GM12878 (cell line): ENCODE measurements around the gene TXNRD1. TPM values are rescaled to one million over a fixed set of nuclear protein-coding genes. Genes with fewer than 3 reads are reported as not detected.

Experiments
- ATAC-seq: fragments of 200-7000 bp; cut with Tn5 transposase; 3 replicates; pipeline ENCODE4 v1.9.1; 2020; ENCODE audit warnings: mild to moderate bottlenecking, moderate library complexity
- BruUV-seq: library from RNA; stranded (reverse); fragments of 400-500 nt; replicated peaks from 2 replicates; lab custom pipeline; 2021; lab: Mats Ljungman, UMichigan
- CTCF ChIA-PET: fragments of 300-600 bp; sonication (Branson Sonifier 250); formaldehyde crosslinking; extraction: SDS; loops from one replicate; lab custom pipeline; 2021; ENCODE audit warnings: inconsistent platforms; lab: Yijun Ruan, JAX
- POLR2A ChIA-PET: fragments of 350-600 bp; formaldehyde crosslinking; extraction: SDS; loops from one replicate; lab custom pipeline; 2021; ENCODE audit warnings: inconsistent platforms; lab: Charles Lee
- RAD21 ChIA-PET: fragments of 300-600 bp; sonication (Branson Sonifier 250); formaldehyde crosslinking; loops from one replicate; lab custom pipeline; 2023; ENCODE audit warnings: antibody characterized with exemption; ENCODE audit not compliant: unreplicated experiment; lab: Charles Lee
- SMC1A ChIA-PET: fragments of 300-600 bp; sonication (Branson Sonifier 250); formaldehyde crosslinking; loops from one replicate; lab custom pipeline; 2023; ENCODE audit not compliant: unreplicated experiment, uncharacterized antibody; lab: Charles Lee
- DNase-seq: peaks from one replicate; pipeline ENCODE4 v3.0.0-alpha.2; 2011; ENCODE audit warnings: low read depth, low spot score
- FAIRE-seq: peaks from 3 replicates; lab custom pipeline; 2011; peaks lifted over from hg19 to GRCh38; lab: Jason Lieb, UNC
- H2AFZ ChIP-seq: 2 replicates; pipeline ENCODE4 v1.6.0; 2011; ENCODE audit warnings: low read depth, low read length, control low read depth; ENCODE audit not compliant: control insufficient read depth
- H3K27ac ChIP-seq: 2 replicates; pipeline ENCODE4 v1.5.1; 2011; ENCODE audit warnings: control low read depth; ENCODE audit not compliant: control insufficient read depth, insufficient read depth
- H3K27me3 ChIP-seq, 2 experiments: replicated peaks in 1 of 2; 2 replicates each; pipeline versions ENCODE4 v1.6.0 to v1.6.1; 2011; ENCODE audit warnings: low read length in 1 of 2; ENCODE audit not compliant: control insufficient read depth in 2 of 2, insufficient read depth in 2 of 2
- H3K36me3 ChIP-seq, 2 experiments: 2 replicates each; pipeline ENCODE4 v1.5.1; 2011; ENCODE audit warnings: low read length in 1 of 2; ENCODE audit not compliant: control insufficient read depth in 2 of 2, insufficient read depth in 2 of 2
- H3K4me1 ChIP-seq: 2 replicates; pipeline ENCODE4 v1.6.1; 2011; ENCODE audit warnings: mild to moderate bottlenecking, low read length, moderate library complexity, mixed read lengths; ENCODE audit not compliant: control insufficient read depth, insufficient read depth
- H3K4me2 ChIP-seq: 2 replicates; pipeline ENCODE4 v1.6.0; 2011; ENCODE audit warnings: control low read depth; ENCODE audit not compliant: control insufficient read depth, insufficient read depth
- H3K4me3 ChIP-seq: fragments of 200-600 bp; sonication (generic); 2 replicates; pipeline ENCODE4 v1.5.1; 2016
- H3K79me2 ChIP-seq: 2 replicates; pipeline ENCODE4 v1.6.0; 2011; ENCODE audit warnings: low read length; ENCODE audit not compliant: control insufficient read depth, insufficient read depth
- H3K9ac ChIP-seq: 2 replicates; pipeline ENCODE4 v1.8.0; 2011; ENCODE audit warnings: low read length, control low read depth, mixed read lengths; ENCODE audit not compliant: control insufficient read depth, insufficient read depth
- H3K9me3 ChIP-seq: replicated peaks from 3 replicates; pipeline ENCODE4 v1.5.1; 2011; ENCODE audit warnings: mild to moderate bottlenecking, low read length; ENCODE audit not compliant: control insufficient read depth, insufficient read depth
- H4K20me1 ChIP-seq: 2 replicates; pipeline ENCODE4 v1.6.0; 2011; ENCODE audit not compliant: control insufficient read depth, insufficient read depth
- BHLHE40 ChIP-seq, 2 experiments: fragments of 450-650 bp in 1 of 2; IDR thresholded peaks; 2 replicates each; pipeline ENCODE4 v1.6.1; 2011 to 2017; ENCODE audit warnings: low read depth in 2 of 2, borderline replicate concordance in 1 of 2, improper control_type of control experiment in 1 of 2, low read length in 1 of 2, mild to moderate bottlenecking in 1 of 2
- CEBPB ChIP-seq, 2 experiments: fragments of 150-350 bp in 1 of 2; IDR thresholded peaks; 2 replicates each; pipeline ENCODE4 v1.6.1; 2012 to 2014; ENCODE audit warnings: low read depth in 2 of 2, low read length in 2 of 2, borderline replicate concordance in 1 of 2, inconsistent platforms in 1 of 2
- POLR2AphosphoS5 ChIP-seq: IDR thresholded peaks from 2 replicates; pipeline ENCODE4 v1.6.1; 2011; ENCODE audit warnings: mild to moderate bottlenecking, low read length, inconsistent platforms
- PRDM15 ChIP-seq: fragments of 450-650 bp; formaldehyde crosslinking; IDR thresholded peaks from 2 replicates; pipeline ENCODE4 v1.4.0; 2020; ENCODE audit warnings: mild to moderate bottlenecking, moderate library complexity
- RB1 ChIP-seq: fragments of 450-650 bp; formaldehyde crosslinking; IDR thresholded peaks from 2 replicates; pipeline ENCODE4 v1.6.1; 2017; ENCODE audit warnings: mild to moderate bottlenecking, borderline replicate concordance
- RUNX3 ChIP-seq: IDR thresholded peaks from 2 replicates; pipeline ENCODE4 v1.6.1; 2012; ENCODE audit warnings: low read length, inconsistent platforms
- SIX5 ChIP-seq: IDR thresholded peaks from 2 replicates; pipeline ENCODE4 v1.6.1; 2011; ENCODE audit warnings: mild to moderate bottlenecking, low read depth, low read length, moderate library complexity; ENCODE audit not compliant: severe bottlenecking
- TCF12 ChIP-seq: IDR thresholded peaks from 2 replicates; pipeline ENCODE4 v1.6.1; 2011; ENCODE audit warnings: low read depth, mild to moderate bottlenecking, low read length
- ZNF384 ChIP-seq: IDR thresholded peaks from 2 replicates; pipeline ENCODE4 v1.6.1; 2012; ENCODE audit warnings: low read depth, mild to moderate bottlenecking, low read length, improper control_type of control experiment, borderline replicate concordance
- WGBS: methylation state at CpG from one replicate; pipeline ENCODE4 v1.1.6; 2016; ENCODE audit warnings: low lambda C conversion rate; ENCODE audit not compliant: insufficient replicate concordance, insufficient coverage; ENCODE audit errors: missing lambda C conversion rate; 5-methylcytosine and 5-hydroxymethylcytosine counted together
- in situ Hi-C: fragments of 300-500 bp; cut with MboI; formaldehyde crosslinking; loops from 9 replicates; pipeline ENCODE4 v1.14.3; 2018; ENCODE audit warnings: mixed read lengths
- intact Hi-C: fragments of 100-400 bp; cut with micrococcal nuclease; formaldehyde crosslinking; loops from one replicate; pipeline ENCODE4 v1.14.2; 2022; ENCODE audit not compliant: unreplicated experiment
- polyA plus RNA-seq, 11 experiments: library from polyadenylated mRNA; depleted of rRNA in 4 of 11; unstranded in 6 of 11; stranded (reverse) in 5 of 11; fragments of >200 nt; fragmentation: Nextera tagmentation in 4 of 11; fragmentation: Illumina TruSeq in 1 of 11; extraction: Ambion mirVana in 4 of 11; extraction: Trizol in 1 of 11; gene quantifications; 1 replicate in 1 of 11; 2 replicates in 10 of 11; pipeline versions ENCODE4 v1.2.1 to v1.2.3, GENCODE V29; 2011 to 2016; ENCODE audit warnings: inconsistent platforms in 2 of 11, missing spikeins in 2 of 11, low read depth in 1 of 11
- total RNA-seq, 4 experiments: library from RNA; depleted of rRNA in 3 of 4; stranded (reverse); fragments of >200 nt in 3 of 4; fragmentation: Illumina TruSeq in 1 of 4; extraction: Trizol in 1 of 4; gene quantifications; 2 replicates each; pipeline versions ENCODE4 v1.2.1 to v1.2.3, GENCODE V29; 2013 to 2021
- TF ChIP-seq, protein P1 (sequence below): IDR thresholded peaks from 2 replicates; pipeline ENCODE4 v1.6.1; 2011; ENCODE audit warnings: borderline replicate concordance, low read depth, mild to moderate bottlenecking, moderate library complexity, low read length; ENCODE audit not compliant: insufficient read depth, poor library complexity, severe bottlenecking
- TF ChIP-seq, protein P2 (sequence below): IDR thresholded peaks from 2 replicates; pipeline ENCODE4 v1.6.1; 2012; ENCODE audit warnings: low read depth, low read length, improper control_type of control experiment

TXNRD1 gene
- total and polyA plus RNA-seq, 10 of the 15 experiments (the other 5 are each of a cell fraction or from before 2014, with no cell fraction given): 52.6 to 84.6 (median 67.8) TPM

GRCh38 chr12:104197264-104197663 lies 18.3 kb upstream of the TXNRD1 start:
- intact Hi-C loops: no loop called here
- SMC1A ChIA-PET: no interaction called here
- H4K20me1 ChIP-seq: no peaks in the 10 kb centered on the region
- no peaks in the 10 kb centered on the region for H3K36me3 ChIP-seq
- H3K9ac ChIP-seq: no peak overlapping the region
- RAD21 ChIA-PET: no interaction called here
- POLR2A ChIA-PET: no interaction called here
- TF ChIP-seq CEBPB (IDR thresholded peaks at IDR 0.05; ENCODE audit: borderline replicate concordance in 1 of 2, low read depth in 2 of 2, low read length in 2 of 2) (no peak), POLR2AphosphoS5 (no peak), RB1 (no peak), SIX5 (no peak)
- TF ChIP-seq, protein P1, sequence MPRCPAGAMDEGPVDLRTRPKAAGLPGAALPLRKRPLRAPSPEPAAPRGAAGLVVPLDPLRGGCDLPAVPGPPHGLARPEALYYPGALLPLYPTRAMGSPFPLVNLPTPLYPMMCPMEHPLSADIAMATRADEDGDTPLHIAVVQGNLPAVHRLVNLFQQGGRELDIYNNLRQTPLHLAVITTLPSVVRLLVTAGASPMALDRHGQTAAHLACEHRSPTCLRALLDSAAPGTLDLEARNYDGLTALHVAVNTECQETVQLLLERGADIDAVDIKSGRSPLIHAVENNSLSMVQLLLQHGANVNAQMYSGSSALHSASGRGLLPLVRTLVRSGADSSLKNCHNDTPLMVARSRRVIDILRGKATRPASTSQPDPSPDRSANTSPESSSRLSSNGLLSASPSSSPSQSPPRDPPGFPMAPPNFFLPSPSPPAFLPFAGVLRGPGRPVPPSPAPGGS: no peak
- H3K4me3 ChIP-seq: no peak overlapping the region
- no peak overlapping the region for H3K4me2 ChIP-seq
- no TSS peak for BruUV-seq
- H2AFZ ChIP-seq: no peak overlapping the region
- FAIRE-seq (no peak), DNase-seq (no peak), ATAC-seq (no peak)
- H3K9me3 ChIP-seq: peaks cover 3% of the 10 kb centered on the region; the same call in 2 of the 3 replicates
- H3K27ac ChIP-seq: no peak overlapping the region
- H3K27me3 ChIP-seq: no peaks in the 10 kb centered on the region
- WGBS: 89% methylated on average over 2 of the region's 2 CpGs
- H3K4me1 ChIP-seq: no peaks in the 10 kb centered on the region
- CTCF ChIA-PET: no interaction called here
- in situ Hi-C loops: no loop called here
- no peaks in the 10 kb centered on the region for H3K79me2 ChIP-seq

- no peaks in the 10 kb centered on the region for H4K20me1 ChIP-seq
- FAIRE-seq (no peak), ATAC-seq (no peak), DNase-seq (no peak)
- H3K27me3 ChIP-seq: no peaks in the 10 kb centered on the region
- intact Hi-C loops: loop anchor here (5.0 kb wide), 1 partner anchor 852 kb away; no protein-coding TSS in a partner anchor
- H3K4me3 ChIP-seq: no peak overlapping the region
- no peak overlapping the region for H3K9ac ChIP-seq
- no TSS peak for BruUV-seq
- in situ Hi-C loops: loop anchor here (5.0 kb wide), 2 partner anchors 162 to 862 kb away; no protein-coding TSS in a partner anchor
- ChIA-PET SMC1A (interaction anchor here (0.6 to 1.5 kb wide), 5 partner anchors 22 to 454 kb away, joined by 3 to 6 read pairs (median 3); no protein-coding TSS in a partner anchor), CTCF (interaction anchor here (0.6 to 4.2 kb wide), 21 partner anchors 10 to 854 kb away, joined by 3 to 33 read pairs (median 4); no protein-coding TSS in a partner anchor), RAD21 (interaction anchor here (0.7 to 1.9 kb wide), 2 partner anchors 317 to 854 kb away, joined by 3 to 8 read pairs; no protein-coding TSS in a partner anchor), POLR2A (no interaction called here)
- peaks cover 3% of the 10 kb centered on the region; the same call in 2 of the 3 replicates for H3K9me3 ChIP-seq
- no peaks in the 10 kb centered on the region for H3K36me3 ChIP-seq
- H3K27ac ChIP-seq: no peak overlapping the region
- WGBS: 38% methylated on average over 2 of the region's 2 CpGs
- H2AFZ ChIP-seq: no peak overlapping the region
- H3K79me2 ChIP-seq: no peaks in the 10 kb centered on the region
- no peaks in the 10 kb centered on the region for H3K4me1 ChIP-seq
- no peak overlapping the region for H3K4me2 ChIP-seq
- TF ChIP-seq BHLHE40 (IDR thresholded peaks at IDR 0.05; ENCODE audit: borderline replicate concordance in 1 of 2, low read depth in 2 of 2, low read length in 1 of 2) (no peak), ZNF384 (no peak), PRDM15 (CRISPR knock-in tag) (no peak), RUNX3 (no peak), TCF12 (no peak)
- TF ChIP-seq, protein P2, sequence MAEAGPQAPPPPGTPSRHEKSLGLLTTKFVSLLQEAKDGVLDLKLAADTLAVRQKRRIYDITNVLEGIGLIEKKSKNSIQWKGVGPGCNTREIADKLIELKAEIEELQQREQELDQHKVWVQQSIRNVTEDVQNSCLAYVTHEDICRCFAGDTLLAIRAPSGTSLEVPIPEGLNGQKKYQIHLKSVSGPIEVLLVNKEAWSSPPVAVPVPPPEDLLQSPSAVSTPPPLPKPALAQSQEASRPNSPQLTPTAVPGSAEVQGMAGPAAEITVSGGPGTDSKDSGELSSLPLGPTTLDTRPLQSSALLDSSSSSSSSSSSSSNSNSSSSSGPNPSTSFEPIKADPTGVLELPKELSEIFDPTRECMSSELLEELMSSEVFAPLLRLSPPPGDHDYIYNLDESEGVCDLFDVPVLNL: no peak
These were observed 15.6 kb upstream of the TXNRD1 start for GRCh38 chr12:104199964-104200363.
